Naive thymus-derived CD4-positive, alpha-beta T cell (primary cell): ENCODE measurements around the gene PLPPR4. TPM values are rescaled to one million over a fixed set of nuclear protein-coding genes. Genes with fewer than 3 reads are reported as not detected.
"Not testable (repeated sequence)": the region's sequence is repeated elsewhere in the genome, so short reads cannot be mapped to it uniquely, and the experiment has no call there.

Experiments used
- ATAC-seq: fragments of 150-1000 bp; cut with Tn5 transposase; 2 replicates; pipeline ENCODE4 v1.10.0; 2021; ENCODE audit warnings: mild to moderate bottlenecking, moderate library complexity
- CTCF ChIA-PET: fragments of 350-600 bp; sonication (Branson Sonifier 250); formaldehyde crosslinking; loops from one replicate; lab custom pipeline; 2021; ENCODE audit warnings: antibody characterized with exemption; lab: Charles Lee
- POLR2A ChIA-PET: fragments of 350-600 bp; sonication (Branson Sonifier 250); formaldehyde crosslinking; loops from one replicate; lab custom pipeline; 2021; ENCODE audit warnings: antibody characterized with exemption, inconsistent platforms; lab: Charles Lee
- DNase-seq, 9 donors: peaks; one replicate each; pipeline versions ENCODE4 v3.0.0 to v3.0.0-alpha.2; 2020 to 2022; ENCODE audit warnings: mixed read lengths in 1 of 9
- H3K27ac ChIP-seq: one replicate; pipeline ENCODE4 v1.7.0; 2013; ENCODE audit warnings: mild to moderate bottlenecking, low read depth, low read length, moderate library complexity
- H3K27me3 ChIP-seq, 2 donors: one replicate each; pipeline ENCODE4 v1.7.0; 2013; ENCODE audit warnings: low read length in 2 of 2, mild to moderate bottlenecking in 2 of 2, moderate library complexity in 2 of 2; ENCODE audit not compliant: control insufficient read depth in 2 of 2, insufficient read depth in 2 of 2
- H3K36me3 ChIP-seq, 3 experiments: 1 replicate in 2 of 3; 2 replicates in 1 of 3; pipeline ENCODE4 v1.7.0; 2013; ENCODE audit warnings: low read length in 3 of 3, mild to moderate bottlenecking in 3 of 3, moderate library complexity in 1 of 3; ENCODE audit not compliant: insufficient read depth in 3 of 3, control insufficient read depth in 2 of 3
- H3K4me1 ChIP-seq, 2 donors: one replicate each; pipeline ENCODE4 v1.7.0; 2013; ENCODE audit warnings: low read length in 2 of 2, mild to moderate bottlenecking in 2 of 2, moderate library complexity in 1 of 2; ENCODE audit not compliant: control insufficient read depth in 2 of 2, insufficient read depth in 2 of 2
- H3K4me3 ChIP-seq: 2 replicates; pipeline ENCODE4 v1.7.0; 2013; ENCODE audit warnings: mild to moderate bottlenecking, low read length
- H3K9me3 ChIP-seq, 3 experiments: 1 replicate in 2 of 3; 2 replicates in 1 of 3; pipeline ENCODE4 v1.7.0; 2013; ENCODE audit warnings: low read length in 3 of 3; ENCODE audit not compliant: control insufficient read depth in 2 of 3
- H3K27ac Mint-ChIP-seq, 9 donors: one replicate each; pipeline ENCODE4 v1.8.0; 2020 to 2022; ENCODE audit warnings: mixed read lengths in 9 of 9, mild to moderate bottlenecking in 8 of 9, moderate library complexity in 5 of 9, inconsistent platforms in 2 of 9
- H3K27me3 Mint-ChIP-seq, 5 donors: one replicate each; pipeline ENCODE4 v1.8.0; 2021 to 2022; ENCODE audit warnings: mixed read lengths in 5 of 5, mild to moderate bottlenecking in 1 of 5
- H3K36me3 Mint-ChIP-seq, 5 donors: one replicate each; pipeline ENCODE4 v1.8.0; 2020 to 2022; ENCODE audit warnings: mixed read lengths in 5 of 5, mild to moderate bottlenecking in 3 of 5, inconsistent platforms in 1 of 5
- H3K4me1 Mint-ChIP-seq, 7 donors: one replicate each; pipeline ENCODE4 v1.8.0; 2020 to 2022; ENCODE audit warnings: mixed read lengths in 7 of 7, mild to moderate bottlenecking in 3 of 7, inconsistent platforms in 1 of 7
- H3K4me3 Mint-ChIP-seq, 10 donors: one replicate each; pipeline ENCODE4 v1.8.0; 2020 to 2022; ENCODE audit warnings: mild to moderate bottlenecking in 10 of 10, mixed read lengths in 10 of 10, moderate library complexity in 6 of 10, inconsistent platforms in 2 of 10
- H3K9me3 Mint-ChIP-seq, 11 donors: one replicate each; pipeline ENCODE4 v1.8.0; 2020 to 2022; ENCODE audit warnings: mixed read lengths in 11 of 11, mild to moderate bottlenecking in 4 of 11, inconsistent platforms in 1 of 11, moderate library complexity in 1 of 11
- intact Hi-C, 2 donors: fragments of 100-400 bp; cut with micrococcal nuclease; formaldehyde crosslinking; loops; one replicate each; pipeline ENCODE4 v1.15.1; 2023
- polyA plus RNA-seq, 2 donors: library from polyadenylated mRNA; unstranded; fragments of 300-500 nt; fragmentation: Illumina TruSeq; gene quantifications; one replicate each; pipeline ENCODE4 v1.2.3, GENCODE V29; 2021
- total RNA-seq, 6 experiments: library from RNA in 5 of 6; stranded (reverse) in 5 of 6; gene quantifications; 1 replicate in 5 of 6; 2 replicates in 1 of 6; pipeline ENCODE4 v1.2.3 and lab custom pipeline; 2021 to 2026

The PLPPR4 gene
- total and polyA plus RNA-seq, 7 experiments from 2014 or later: not detected

GRCh38 chr1:99279525-99279924 is 15.2 kb downstream of the PLPPR4 start:
- Histone ChIP-seq H3K4me3 (no peak overlapping the region), H3K9me3 (no peaks in the 10 kb centered on the region), H3K27me3 (no peaks in the 10 kb centered on the region), H3K36me3 (no peaks in the 10 kb centered on the region), H3K27ac (no peak overlapping the region), H3K4me1 (no peaks in the 10 kb centered on the region)
- H3K9me3 Mint-ChIP-seq: peaks cover 0 to 4% (median 0%) of the 10 kb centered on the region in 11 donors
- ATAC-seq (no peak), DNase-seq (no peak)
- H3K27me3 Mint-ChIP-seq: peaks cover 0 to 12% (median 3%) of the 10 kb centered on the region in 5 donors
- CTCF ChIA-PET: no interaction called here
- H3K4me1 Mint-ChIP-seq: no peaks in the 10 kb centered on the region
- POLR2A ChIA-PET: no interaction called here
- no peak overlapping the region for H3K27ac Mint-ChIP-seq
- H3K4me3 Mint-ChIP-seq: no peak overlapping the region
- intact Hi-C loops: no loop called here
- H3K36me3 Mint-ChIP-seq: no peaks in the 10 kb centered on the region

- Mint-ChIP-seq H3K4me3 (no peak overlapping the region), H3K27me3 (peaks cover 0 to 12% (median 3%) of the 10 kb centered on the region in 5 donors), H3K27ac (no peak overlapping the region), H3K9me3 (peaks cover 0 to under 1% (median 0%) of the 10 kb centered on the region in 11 donors), H3K4me1 (no peaks in the 10 kb centered on the region), H3K36me3 (no peaks in the 10 kb centered on the region)
- intact Hi-C loops: no loop called here
- DNase-seq: no peak
- CTCF ChIA-PET: no interaction called here
- Histone ChIP-seq H3K4me3 (no peak overlapping the region), H3K27me3 (no peaks in the 10 kb centered on the region), H3K9me3 (no peaks in the 10 kb centered on the region), H3K27ac (no peak overlapping the region), H3K4me1 (no peaks in the 10 kb centered on the region), H3K36me3 (no peaks in the 10 kb centered on the region)
- POLR2A ChIA-PET: no interaction called here
- ATAC-seq: no peak
Observed at GRCh38 chr1:99281105-99281504, 16.8 kb downstream of the PLPPR4 start.

GRCh38 chr1:99282536-99282935 is 18.2 kb downstream of the PLPPR4 start:
- H3K9me3 ChIP-seq: no peaks in the 10 kb centered on the region
- H3K27ac ChIP-seq: no peak overlapping the region
- H3K4me3 ChIP-seq: no peak overlapping the region
- ChIA-PET POLR2A (no interaction called here), CTCF (no interaction called here)
- H3K27me3 ChIP-seq: no peaks in the 10 kb centered on the region
- Mint-ChIP-seq H3K9me3 (peaks cover 0 to 12% (median 3%) of the 10 kb centered on the region in 11 donors), H3K36me3 (no peaks in the 10 kb centered on the region), H3K4me1 (no peaks in the 10 kb centered on the region), H3K4me3 (no peak overlapping the region), H3K27ac (no peak overlapping the region), H3K27me3 (peaks cover 0 to 12% (median 5%) of the 10 kb centered on the region in 5 donors)
- H3K36me3 ChIP-seq: no peaks in the 10 kb centered on the region
- DNase-seq (no peak), ATAC-seq (no peak)
- no peaks in the 10 kb centered on the region for H3K4me1 ChIP-seq
- intact Hi-C loops: no loop called here

- Mint-ChIP-seq H3K9me3 (peaks cover 0 to 13% (median 4%) of the 10 kb centered on the region in 11 donors), H3K27me3 (peaks cover 0 to 12% (median 9%) of the 10 kb centered on the region in 5 donors)
- H3K4me3 Mint-ChIP-seq, H3K27ac Mint-ChIP-seq, H3K27ac ChIP-seq, intact Hi-C loops, H3K36me3 Mint-ChIP-seq, H3K9me3 ChIP-seq, DNase-seq, H3K4me1 Mint-ChIP-seq, H3K4me3 ChIP-seq, ATAC-seq, H3K27me3 ChIP-seq, H3K4me1 ChIP-seq, H3K36me3 ChIP-seq, POLR2A ChIA-PET: not testable (repeated sequence)
- CTCF ChIA-PET: interaction anchor here (0.6 kb wide), 1 partner anchor 536 kb away, joined by 3 read pairs; no protein-coding TSS in a partner anchor
Observed at GRCh38 chr1:99283521-99283920, 19.2 kb downstream of the PLPPR4 start.

GRCh38 chr1:99292886-99293285 is 28.6 kb downstream of the PLPPR4 start:
- Histone ChIP-seq H3K4me3 (no peak overlapping the region), H3K27ac (no peak overlapping the region), H3K4me1 (no peaks in the 10 kb centered on the region), H3K9me3 (no peaks in the 10 kb centered on the region), H3K27me3 (no peaks in the 10 kb centered on the region), H3K36me3 (no peaks in the 10 kb centered on the region)
- intact Hi-C loops: no loop called here
- Mint-ChIP-seq H3K4me1 (no peaks in the 10 kb centered on the region), H3K4me3 (no peak overlapping the region), H3K27me3 (peaks cover 0 to 10% (median 0%) of the 10 kb centered on the region in 5 donors), H3K9me3 (peaks cover 0 to 14% (median 3%) of the 10 kb centered on the region in 11 donors), H3K36me3 (no peaks in the 10 kb centered on the region), H3K27ac (no peak overlapping the region)
- ChIA-PET CTCF (no interaction called here), POLR2A (no interaction called here)
- no peak for DNase-seq
- no peak for ATAC-seq

- Histone ChIP-seq H3K4me1 (no peaks in the 10 kb centered on the region), H3K27ac (no peak overlapping the region), H3K27me3 (no peaks in the 10 kb centered on the region), H3K4me3 (no peak overlapping the region), H3K36me3 (no peaks in the 10 kb centered on the region), H3K9me3 (peaks cover 0 to 1% (median 0%) of the 10 kb centered on the region in 3 experiments)
- no peak overlapping the region for H3K4me3 Mint-ChIP-seq
- H3K9me3 Mint-ChIP-seq: peaks cover 0 to 2% (median 0%) of the 10 kb centered on the region in 11 donors
- ChIA-PET POLR2A (no interaction called here), CTCF (no interaction called here)
- H3K27ac Mint-ChIP-seq: no peak overlapping the region
- no peak for ATAC-seq
- H3K27me3 Mint-ChIP-seq: peaks cover 0 to 4% (median 0%) of the 10 kb centered on the region in 5 donors
- H3K4me1 Mint-ChIP-seq: no peaks in the 10 kb centered on the region
- intact Hi-C loops: no loop called here
- no peak for DNase-seq
- H3K36me3 Mint-ChIP-seq: no peaks in the 10 kb centered on the region
Observed at GRCh38 chr1:99297923-99298322, 33.6 kb downstream of the PLPPR4 start.

GRCh38 chr1:99304725-99305282 is 40.5 kb downstream of the PLPPR4 start:
- Mint-ChIP-seq H3K36me3 (peaks cover 0 to 3% (median 0%) of the 10 kb centered on the region in 5 donors), H3K9me3 (peaks cover 0 to 6% (median 0%) of the 10 kb centered on the region in 11 donors), H3K27ac (no peak overlapping the region), H3K4me3 (no peak overlapping the region), H3K27me3 (peaks cover 0 to 9% (median 0%) of the 10 kb centered on the region in 5 donors), H3K4me1 (no peaks in the 10 kb centered on the region)
- H3K4me3 ChIP-seq: no peak overlapping the region
- no peaks in the 10 kb centered on the region for H3K4me1 ChIP-seq
- H3K27me3 ChIP-seq: no peaks in the 10 kb centered on the region
- no peak overlapping the region for H3K27ac ChIP-seq
- CTCF ChIA-PET: no interaction called here
- intact Hi-C loops: no loop called here
- ATAC-seq (no peak), DNase-seq (no peak)
- H3K36me3 ChIP-seq: no peaks in the 10 kb centered on the region
- peaks cover 0 to 3% (median 0%) of the 10 kb centered on the region in 3 experiments for H3K9me3 ChIP-seq
- POLR2A ChIA-PET: no interaction called here
